ENCODE measurements around the gene OR14A16.

Gene OR14A16

DNA sequence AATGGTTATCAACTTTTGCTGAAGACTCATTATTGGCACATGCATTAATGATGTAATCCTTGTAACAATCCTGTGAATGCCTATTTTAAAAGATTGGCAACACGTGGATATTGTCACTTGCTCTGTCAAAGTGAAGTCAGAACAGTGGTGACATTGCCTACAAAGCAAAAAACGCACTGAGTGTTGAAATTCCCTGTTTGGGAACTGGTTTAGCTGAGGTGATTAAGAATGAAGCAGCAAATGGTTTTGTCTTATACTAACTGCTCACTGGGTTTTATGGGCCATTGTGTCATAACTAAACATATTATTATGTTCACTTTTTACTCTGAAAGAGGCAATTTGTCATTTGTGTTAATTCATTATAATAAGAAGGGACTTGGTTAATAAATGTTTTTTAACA is 11.3 kb downstream of the OR14A16 start:
- no peak for DNase-seq (ENCODE audit: low read depth, low spot score)

DNA sequence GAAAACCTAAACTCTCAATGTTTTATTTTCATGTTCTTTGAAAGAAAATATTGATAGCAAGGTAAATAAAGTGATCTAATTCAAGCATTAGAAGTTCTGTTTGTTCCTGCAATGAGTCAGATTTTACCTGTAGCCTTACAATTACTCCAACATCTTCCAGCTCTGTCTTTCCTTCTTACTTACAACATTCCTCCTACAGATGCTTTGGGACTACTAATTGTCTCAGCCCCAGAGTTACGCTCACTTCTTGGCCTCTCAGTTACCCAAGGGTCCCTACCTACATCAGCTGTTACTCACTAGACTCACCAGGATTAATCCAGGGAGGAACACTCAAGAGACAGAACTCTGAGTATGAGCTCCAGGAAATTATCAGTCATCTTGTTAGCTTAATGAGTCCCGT is 26.4 kb downstream of the OR14A16 start:
- H3K4me3 ChIP-seq (ENCODE audit: low read length): no peak overlapping the region
- DNase-seq (ENCODE audit: low read depth, low spot score): no peak

More for the DNA sequence above, 11.3 kb downstream of the OR14A16 start:
- no peak overlapping the region for H3K4me3 ChIP-seq (ENCODE audit: low read length)

DNA sequence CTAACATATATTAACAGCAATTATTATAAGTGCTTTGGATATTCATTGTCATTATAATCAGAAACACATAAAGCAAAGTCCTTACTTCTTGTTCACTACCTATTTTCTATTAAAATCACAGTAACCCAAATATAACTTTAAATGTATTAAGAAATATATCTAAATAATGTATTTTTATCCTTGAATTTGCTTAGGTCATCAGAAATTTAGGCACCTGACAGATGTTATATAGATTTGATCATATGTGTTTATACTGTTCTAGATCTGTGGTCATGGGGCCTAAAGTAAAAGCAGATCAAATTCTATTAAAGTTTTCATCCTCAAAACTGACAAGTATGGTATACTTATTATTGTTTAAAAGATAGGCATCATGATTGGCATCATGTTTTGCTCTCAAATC is 54.3 kb downstream of the OR14A16 start:
- no peak for DNase-seq (ENCODE audit: low read depth, low spot score)
- H3K4me3 ChIP-seq (ENCODE audit: low read length): no peak overlapping the region

Data from Jurkat, Clone E6-1 (cell line).